Measurements from ENCODE around the gene C9orf50.

Gene C9orf50

DNA sequence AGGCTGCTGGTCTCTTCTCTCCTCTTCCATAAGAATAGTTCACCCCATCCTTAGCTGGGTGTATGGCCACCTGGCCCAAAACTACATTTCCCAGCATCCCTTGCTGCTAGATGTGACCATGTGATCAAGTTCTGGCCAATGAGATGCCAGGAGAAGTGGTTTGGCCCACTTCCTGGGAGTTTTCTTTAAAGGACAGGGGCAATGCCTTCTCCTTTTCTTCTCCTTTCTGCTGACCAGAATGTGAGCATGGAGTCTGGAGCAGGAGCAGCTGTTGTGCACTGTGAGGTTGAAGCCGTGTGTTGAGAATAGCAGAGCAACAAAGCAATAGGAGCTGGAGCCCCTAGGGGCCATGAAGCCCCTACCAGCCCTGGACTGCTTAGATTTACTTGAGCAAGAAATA lies 36.8 kb downstream of the C9orf50 start:
- TF ChIP-seq, protein P1, sequence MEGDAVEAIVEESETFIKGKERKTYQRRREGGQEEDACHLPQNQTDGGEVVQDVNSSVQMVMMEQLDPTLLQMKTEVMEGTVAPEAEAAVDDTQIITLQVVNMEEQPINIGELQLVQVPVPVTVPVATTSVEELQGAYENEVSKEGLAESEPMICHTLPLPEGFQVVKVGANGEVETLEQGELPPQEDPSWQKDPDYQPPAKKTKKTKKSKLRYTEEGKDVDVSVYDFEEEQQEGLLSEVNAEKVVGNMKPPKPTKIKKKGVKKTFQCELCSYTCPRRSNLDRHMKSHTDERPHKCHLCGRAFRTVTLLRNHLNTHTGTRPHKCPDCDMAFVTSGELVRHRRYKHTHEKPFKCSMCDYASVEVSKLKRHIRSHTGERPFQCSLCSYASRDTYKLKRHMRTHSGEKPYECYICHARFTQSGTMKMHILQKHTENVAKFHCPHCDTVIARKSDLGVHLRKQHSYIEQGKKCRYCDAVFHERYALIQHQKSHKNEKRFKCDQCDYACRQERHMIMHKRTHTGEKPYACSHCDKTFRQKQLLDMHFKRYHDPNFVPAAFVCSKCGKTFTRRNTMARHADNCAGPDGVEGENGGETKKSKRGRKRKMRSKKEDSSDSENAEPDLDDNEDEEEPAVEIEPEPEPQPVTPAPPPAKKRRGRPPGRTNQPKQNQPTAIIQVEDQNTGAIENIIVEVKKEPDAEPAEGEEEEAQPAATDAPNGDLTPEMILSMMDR (IDR thresholded peaks at IDR 0.05; ENCODE audit: extremely low read depth, missing control alignments) = no peak
- DNase-seq (ENCODE audit: low spot score) = peak; percentile 77

DNA sequence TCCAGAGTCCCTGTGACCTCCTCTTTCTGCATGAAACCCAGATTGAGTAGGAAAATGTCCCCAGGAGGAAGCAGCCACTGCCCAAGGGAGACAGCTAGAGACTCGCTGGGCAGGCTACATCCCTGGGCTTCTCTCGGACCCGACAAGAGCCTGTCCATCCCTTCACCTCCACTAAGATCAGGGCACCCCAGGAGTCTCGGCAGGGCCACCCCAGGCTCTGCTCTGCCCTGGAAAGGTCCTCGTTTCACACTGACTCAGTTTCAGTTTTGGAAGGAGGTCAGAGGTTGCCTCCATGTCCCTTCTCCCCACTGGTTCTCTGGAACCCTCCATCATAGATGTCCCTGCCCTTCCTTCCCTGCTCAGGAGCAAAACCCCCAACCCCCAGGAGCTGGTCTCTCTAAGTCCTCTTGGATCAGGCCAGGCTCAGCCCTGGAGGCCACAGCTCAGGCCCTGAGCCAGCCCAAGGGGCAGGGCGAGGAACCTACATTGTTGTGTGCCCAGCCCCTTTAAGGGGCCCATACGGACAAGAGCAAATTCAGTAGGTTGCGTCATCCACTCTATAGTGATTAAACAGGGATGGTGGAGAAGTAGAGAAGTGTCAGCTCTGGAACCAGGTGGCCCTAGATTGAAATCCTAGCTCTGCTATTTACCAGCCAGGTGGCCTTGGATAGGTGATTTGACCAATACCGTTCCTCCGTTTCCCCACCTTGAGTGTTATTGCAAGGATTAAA lies 37.4 kb downstream of the C9orf50 start:
- no peak for DNase-seq (ENCODE audit: low spot score)
- TF ChIP-seq, protein P1 (IDR thresholded peaks at IDR 0.05; ENCODE audit: extremely low read depth, missing control alignments) = no peak

DNA sequence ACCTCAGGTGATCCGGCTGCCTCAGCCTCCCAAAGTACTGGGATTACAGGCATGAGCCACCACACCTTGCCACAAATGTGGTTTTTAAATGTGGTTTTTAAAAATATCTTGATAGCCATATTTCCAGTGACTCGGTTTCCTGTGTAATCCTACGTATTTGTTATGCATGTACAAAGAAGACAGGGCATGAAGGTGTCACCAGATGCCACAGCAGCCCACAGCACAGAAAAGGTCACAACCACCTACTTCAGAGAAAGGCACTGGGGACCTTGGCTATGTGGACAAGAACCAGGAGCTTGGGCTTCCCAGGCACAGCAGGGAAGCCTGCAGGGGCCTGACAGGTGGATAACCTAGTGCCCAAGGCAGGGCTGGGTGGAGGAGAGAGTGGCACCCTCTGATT lies 38.0 kb downstream of the C9orf50 start:
- TF ChIP-seq, protein P1 (IDR thresholded peaks at IDR 0.05; ENCODE audit: extremely low read depth, missing control alignments) = no peak
- DNase-seq (ENCODE audit: low spot score) = no peak

DNA sequence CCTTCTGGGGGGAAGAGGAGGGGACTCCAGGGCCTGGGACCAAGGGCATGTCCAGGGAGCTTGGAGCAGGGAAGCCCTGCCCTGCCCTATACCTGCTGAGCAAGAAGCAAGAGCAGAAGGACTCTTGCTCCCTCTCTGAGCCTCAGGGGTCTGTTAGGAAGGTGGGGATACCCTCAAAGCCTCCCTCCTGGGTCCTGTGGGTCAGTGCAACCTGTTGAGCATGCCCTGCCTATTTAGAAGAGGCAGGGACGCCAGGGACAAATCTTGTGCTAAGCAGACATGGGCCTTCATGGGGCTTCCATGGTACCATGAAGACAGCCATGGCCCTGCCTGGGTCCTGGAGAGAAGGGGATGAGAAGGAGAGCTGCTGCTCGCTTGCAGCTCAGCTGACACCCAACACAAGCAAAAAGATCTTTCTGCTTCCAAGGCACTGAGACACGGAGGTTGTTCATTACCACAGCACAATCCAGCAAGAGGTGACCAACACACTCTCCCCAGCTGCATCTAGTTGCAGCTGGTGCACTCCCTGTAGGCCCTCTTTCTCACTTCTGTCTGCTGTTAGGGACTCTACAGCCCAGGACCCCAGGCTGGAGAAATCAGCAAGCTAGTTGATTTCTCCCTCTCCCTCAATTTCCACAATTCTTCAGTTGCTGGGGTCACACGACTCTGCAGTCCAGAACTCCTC lies 39.3 kb downstream of the C9orf50 start:
- TF ChIP-seq, protein P1 (IDR thresholded peaks at IDR 0.05; ENCODE audit: extremely low read depth, missing control alignments) = no peak
- no peak for DNase-seq (ENCODE audit: low spot score)

DNA sequence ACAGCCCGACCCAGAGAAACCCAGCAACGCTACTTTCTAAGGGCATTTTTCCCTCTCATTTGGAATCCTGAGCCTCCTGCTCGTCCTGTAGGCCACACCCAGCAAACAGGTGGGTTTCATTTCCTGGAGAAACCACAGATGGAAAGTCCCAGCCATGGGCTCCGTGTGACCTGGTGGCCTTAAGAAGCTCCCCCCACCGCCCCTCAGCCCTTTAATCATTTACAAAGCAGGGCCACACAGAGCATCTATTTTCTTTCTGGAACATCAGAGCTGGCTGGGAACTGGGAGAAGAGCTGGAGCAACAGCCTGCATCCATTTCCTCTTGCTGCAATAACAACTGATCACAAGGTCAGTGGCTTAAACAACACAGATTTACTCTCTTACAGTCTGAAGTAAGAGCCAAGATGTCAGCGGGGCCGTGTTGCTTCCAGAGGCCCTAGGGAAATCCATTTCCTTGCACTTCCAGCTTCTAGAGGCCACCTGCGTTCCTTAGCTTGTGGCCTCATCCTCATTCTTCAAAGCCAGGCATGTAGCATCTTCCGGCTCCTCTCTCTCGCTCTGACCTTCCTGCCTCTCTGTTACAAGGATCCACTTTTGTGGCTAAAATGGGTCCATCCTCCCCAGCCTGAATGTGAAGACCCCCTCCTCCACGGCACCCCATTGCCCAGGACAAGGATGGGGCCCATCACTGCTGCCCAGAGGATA lies 40.5 kb downstream of the C9orf50 start:
- TF ChIP-seq, protein P1 (IDR thresholded peaks at IDR 0.05; ENCODE audit: extremely low read depth, missing control alignments) = no peak
- DNase-seq (ENCODE audit: low spot score) = peak; percentile 81

DNA sequence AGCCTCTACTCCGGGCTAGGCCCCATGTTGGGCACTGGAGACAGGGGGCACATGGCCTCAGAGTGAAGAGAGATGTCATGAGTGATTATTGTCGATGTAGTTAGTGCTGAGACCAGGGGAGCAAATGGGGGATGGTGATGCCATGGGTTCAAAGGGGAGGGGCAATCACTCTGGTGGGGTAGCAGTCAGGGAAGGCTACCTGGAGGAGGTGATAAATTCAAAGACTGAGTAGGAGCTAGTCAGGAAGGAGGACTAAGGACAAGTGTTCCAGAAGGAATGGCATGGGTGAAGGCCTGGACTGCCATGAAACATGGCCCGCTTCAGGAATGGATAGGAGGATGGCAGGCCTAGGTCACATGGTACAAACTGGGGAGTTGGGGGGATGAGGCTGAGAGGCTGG lies 41.6 kb downstream of the C9orf50 start:
- TF ChIP-seq, protein P1 (IDR thresholded peaks at IDR 0.05; ENCODE audit: extremely low read depth, missing control alignments) = no peak
- no peak for DNase-seq (ENCODE audit: low spot score)
